T47D (cell line): ENCODE results near the gene ABCA6.
"Not testable (repeated sequence)": the region's sequence is repeated elsewhere in the genome, so short reads cannot be mapped to it uniquely, and the experiment has no call there.

Experiments used
- DNase-seq, 2 experiments: peaks; one replicate each; pipeline versions ENCODE4 v3.0.0 to v3.0.0-alpha.2; 2011 to 2012; ENCODE audit warnings: low read depth in 1 of 2, low spot score in 1 of 2
- JUND ChIP-seq: IDR thresholded peaks from 2 replicates; pipeline ENCODE4 v1.6.1; 2012; ENCODE audit warnings: low read depth
- in situ Hi-C: cut with HindIII; loops from 2 replicates; pipeline ENCODE4 v1.10.0; 2016; ENCODE audit warnings: low sequenced_read_pairs, low pct_unique_long_range_greater_than_20kb

Gene ABCA6, protein sequence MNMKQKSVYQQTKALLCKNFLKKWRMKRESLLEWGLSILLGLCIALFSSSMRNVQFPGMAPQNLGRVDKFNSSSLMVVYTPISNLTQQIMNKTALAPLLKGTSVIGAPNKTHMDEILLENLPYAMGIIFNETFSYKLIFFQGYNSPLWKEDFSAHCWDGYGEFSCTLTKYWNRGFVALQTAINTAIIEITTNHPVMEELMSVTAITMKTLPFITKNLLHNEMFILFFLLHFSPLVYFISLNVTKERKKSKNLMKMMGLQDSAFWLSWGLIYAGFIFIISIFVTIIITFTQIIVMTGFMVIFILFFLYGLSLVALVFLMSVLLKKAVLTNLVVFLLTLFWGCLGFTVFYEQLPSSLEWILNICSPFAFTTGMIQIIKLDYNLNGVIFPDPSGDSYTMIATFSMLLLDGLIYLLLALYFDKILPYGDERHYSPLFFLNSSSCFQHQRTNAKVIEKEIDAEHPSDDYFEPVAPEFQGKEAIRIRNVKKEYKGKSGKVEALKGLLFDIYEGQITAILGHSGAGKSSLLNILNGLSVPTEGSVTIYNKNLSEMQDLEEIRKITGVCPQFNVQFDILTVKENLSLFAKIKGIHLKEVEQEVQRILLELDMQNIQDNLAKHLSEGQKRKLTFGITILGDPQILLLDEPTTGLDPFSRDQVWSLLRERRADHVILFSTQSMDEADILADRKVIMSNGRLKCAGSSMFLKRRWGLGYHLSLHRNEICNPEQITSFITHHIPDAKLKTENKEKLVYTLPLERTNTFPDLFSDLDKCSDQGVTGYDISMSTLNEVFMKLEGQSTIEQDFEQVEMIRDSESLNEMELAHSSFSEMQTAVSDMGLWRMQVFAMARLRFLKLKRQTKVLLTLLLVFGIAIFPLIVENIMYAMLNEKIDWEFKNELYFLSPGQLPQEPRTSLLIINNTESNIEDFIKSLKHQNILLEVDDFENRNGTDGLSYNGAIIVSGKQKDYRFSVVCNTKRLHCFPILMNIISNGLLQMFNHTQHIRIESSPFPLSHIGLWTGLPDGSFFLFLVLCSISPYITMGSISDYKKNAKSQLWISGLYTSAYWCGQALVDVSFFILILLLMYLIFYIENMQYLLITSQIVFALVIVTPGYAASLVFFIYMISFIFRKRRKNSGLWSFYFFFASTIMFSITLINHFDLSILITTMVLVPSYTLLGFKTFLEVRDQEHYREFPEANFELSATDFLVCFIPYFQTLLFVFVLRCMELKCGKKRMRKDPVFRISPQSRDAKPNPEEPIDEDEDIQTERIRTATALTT (N-terminal part only)

DNA sequence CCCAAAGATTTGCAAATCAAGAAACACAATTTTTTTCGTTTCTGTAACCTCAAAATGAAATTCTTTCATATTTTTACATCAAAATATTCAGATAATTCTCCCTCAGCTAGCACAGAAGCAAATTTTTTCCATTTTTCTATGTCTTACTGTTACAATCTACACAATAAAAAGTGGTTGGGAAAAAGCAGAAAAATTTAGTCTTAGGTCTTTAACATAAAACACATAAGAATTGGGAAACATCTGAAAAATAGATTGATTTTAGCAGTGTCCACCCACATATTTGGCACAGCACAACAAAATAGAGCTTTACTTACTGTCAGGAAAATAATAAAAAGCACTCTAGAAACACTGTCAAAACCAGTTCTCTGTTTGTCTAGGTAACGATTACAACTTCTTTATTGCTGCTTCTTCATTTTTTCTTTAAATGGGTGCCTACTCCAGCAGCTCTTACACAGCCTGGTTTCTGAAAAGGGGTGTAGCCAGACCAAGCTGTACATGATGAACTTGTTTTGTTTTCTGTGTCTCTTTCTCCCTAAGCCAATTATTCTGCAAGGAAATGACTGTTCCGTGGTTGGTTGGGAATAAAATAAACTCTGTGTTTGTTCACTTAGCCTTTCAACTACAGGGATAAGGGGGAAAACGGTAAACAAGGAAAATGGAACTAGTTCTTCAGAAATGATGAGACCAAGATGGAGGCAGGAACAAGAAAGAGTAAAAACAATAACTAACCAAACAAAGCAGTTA, at the start of gene ABCA6:
TSS of gene ABCA6 (minus strand) at position 465 of the 744 bp plus-strand sequence. CDS start 1,192 bp downstream, outside the sequence.
- no peak for TF ChIP-seq JUND
- DNase-seq: peak in 1 of 2 experiments; percentile 8
- in situ Hi-C loops: no loop called here

DNA sequence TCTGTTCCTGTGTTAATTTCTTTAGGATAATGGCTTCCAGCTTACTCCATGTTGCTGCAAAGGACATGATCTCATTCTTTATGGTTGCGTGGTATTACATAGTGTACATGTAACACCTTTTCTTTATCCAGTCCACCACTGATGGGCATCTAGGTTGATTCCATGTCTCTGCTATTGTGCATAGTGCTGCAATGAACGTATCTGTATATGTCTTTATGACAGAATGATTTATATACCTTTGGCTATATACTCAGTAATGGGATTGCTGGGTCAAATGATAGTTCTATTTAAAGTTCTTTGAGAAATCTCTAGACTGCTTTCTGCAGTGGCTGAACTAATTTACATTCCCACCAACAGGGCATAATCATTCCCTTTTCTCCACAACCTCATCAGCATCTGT, 47.1 kb upstream of the ABCA6 start:
- in situ Hi-C loops: no loop called here
- DNase-seq: no peak
- no peak for TF ChIP-seq JUND

DNA sequence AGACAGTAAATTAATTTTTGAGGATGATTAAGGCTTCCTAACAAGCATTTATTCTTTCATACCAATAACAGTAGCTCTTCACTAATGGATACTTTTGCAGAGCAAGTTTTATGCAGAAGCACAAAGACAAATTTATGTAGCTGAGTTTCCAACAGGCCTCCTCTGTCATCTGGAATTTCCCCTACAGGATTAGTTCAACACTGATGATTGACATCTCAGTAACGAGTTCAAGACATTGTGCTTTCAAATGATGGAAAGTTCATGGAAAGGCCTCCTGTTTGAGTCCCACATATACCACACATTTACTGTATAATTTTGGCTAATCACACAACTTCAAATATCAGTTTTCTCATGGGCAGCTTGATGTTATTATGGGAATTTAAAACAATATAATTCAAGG, 46.4 kb upstream of the ABCA6 start:
- TF ChIP-seq JUND: no peak
- in situ Hi-C loops: no loop called here
- no peak for DNase-seq

DNA sequence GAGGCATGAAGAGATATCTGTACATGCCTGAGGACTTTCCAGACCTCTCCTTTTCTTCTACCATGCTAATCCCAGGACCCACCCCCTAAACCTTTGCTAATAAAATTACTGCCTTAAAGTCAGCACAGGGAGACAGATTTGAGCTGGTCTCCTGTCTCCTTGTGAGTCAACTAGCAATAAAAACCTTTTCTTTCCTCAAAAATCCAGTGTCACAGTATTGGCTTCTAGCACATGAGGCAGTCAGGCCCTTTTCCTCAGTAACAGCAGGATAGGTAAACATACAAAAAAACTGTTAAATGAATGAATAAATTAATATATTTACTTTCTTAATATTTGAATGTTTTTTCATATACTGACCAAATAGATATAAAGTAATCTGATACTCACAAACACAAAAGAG, 45.6 kb upstream of the ABCA6 start:
- in situ Hi-C loops: no loop called here
- no peak for TF ChIP-seq JUND
- DNase-seq: no peak

DNA sequence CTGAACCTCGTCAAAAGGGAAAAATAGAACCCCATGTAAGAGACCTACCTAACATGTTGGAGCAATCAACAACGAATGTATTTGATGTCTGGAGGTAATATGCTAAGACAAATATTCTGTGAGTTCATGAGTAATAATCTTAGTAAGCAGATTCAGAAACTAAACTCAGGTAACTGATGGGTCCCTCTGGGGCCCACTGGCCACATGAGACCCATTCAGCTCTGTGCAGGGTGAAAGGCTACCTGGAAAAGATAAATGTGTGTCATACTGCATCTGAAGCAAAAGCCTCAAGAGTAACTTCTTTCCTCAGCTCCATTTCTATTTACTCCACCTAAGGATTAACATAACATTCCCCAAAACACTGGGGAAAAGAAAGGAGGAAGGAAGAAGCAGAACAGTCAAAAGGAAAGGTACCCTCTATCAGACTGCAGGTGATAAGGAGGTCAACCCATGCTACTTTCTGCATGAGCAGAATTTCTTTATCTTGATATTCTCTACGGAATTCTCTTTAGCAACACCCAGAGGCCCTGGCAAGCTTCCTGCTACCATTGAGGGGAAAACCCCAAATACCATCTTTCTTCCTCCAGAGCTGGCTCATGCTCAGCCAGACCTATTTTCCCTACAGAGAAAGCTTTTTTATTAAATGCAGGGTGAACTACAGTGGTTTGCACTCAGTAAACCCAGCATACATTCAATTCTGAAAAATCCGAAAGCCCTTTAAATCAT, 37.7 kb upstream of the ABCA6 start:
- in situ Hi-C loops: no loop called here
- no peak for TF ChIP-seq JUND
- DNase-seq: no peak

DNA sequence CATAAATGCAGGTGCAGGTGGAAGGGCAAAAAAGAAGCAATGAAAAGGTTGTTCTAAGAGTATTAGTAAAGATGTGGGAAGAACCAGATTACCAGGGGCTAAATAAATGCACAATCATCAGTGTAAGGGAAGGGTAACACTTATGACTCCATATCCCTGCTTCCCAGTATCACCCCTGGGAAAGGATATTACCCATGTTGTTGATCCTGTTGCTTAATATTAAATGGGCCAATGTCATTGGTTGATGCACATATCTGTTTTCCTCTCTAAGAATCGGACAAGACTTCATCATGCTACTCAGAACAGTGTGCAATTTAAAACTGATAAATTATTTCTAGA, 34.7 kb upstream of the ABCA6 start:
- DNase-seq: no peak
- in situ Hi-C loops: no loop called here
- no peak for TF ChIP-seq JUND

DNA sequence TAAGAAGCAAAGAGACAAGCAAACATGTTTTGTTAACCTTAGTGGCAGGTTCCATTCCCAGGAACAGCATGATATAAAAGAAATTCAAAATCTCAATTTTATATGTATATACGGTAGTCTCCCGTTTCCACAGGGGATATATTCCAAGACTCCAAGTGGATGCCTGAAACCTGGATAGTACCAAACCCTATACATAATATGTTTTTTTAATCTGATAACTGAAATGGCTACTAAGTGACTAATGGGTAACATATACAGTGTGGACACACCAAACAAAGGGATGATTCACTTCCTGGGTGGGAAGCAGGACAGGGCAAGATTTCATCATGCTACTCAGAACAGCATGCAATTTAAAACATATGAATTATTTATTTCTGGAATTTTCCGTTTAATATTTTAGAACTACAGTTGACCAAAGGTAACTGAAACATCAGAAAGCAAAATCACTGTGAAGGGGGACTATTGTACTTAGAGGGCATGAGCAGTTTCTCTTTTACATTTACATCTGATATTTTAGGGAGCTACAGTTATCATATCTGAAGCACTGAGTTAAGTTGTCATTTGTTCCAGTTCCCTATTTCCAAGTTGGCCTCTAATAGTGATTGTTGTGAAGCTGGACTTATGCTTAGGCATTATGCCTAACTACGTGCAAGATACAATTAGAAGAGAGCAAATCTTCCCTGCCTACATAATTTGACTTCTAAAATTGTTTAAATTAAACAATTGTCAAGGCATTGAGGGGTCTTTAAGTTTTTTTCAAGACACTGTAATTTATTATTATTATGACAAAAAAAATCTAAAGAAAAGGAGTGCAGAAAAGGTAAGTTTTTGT, 34.1 kb upstream of the ABCA6 start:
- DNase-seq: no peak
- in situ Hi-C loops: no loop called here
- no peak for TF ChIP-seq JUND

DNA sequence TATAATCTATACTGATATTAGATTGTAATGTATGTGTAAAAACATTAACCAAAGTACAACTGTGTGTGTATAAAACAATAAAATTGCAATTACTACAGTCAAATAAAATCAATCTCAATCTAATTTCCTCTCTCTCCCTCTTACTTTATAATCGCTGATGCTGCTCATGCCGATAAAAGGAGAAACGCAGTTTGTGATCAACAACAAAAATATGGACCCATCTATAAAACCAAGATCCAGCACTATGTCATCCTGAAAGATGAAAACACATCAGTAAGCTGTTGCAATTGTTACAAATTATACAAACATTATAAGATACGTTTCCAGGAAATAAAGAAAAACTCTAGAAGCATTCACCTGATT, 33.5 kb upstream of the ABCA6 start:
- in situ Hi-C loops: no loop called here
- no peak for DNase-seq
- TF ChIP-seq JUND: no peak

DNA sequence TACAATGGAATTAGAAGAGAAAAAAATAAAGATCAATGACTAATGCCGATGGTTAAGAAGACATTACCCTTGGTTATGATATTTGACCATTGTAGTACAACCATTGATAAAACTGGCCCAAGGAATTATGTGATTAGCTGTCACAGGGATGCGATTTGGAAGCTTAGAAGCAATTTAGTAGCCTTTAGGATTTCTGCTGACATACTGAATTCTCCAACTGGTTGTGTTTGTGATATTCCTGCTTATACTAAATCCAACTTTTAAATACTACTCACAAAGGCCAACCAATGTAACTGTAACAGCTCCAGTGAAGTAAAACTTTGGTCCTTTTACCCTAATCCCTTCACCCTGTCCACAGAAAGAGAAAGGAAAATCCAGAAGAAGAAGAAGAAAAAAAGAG, 31.4 kb upstream of the ABCA6 start:
- TF ChIP-seq JUND: no peak
- no peak for DNase-seq
- in situ Hi-C loops: no loop called here

DNA sequence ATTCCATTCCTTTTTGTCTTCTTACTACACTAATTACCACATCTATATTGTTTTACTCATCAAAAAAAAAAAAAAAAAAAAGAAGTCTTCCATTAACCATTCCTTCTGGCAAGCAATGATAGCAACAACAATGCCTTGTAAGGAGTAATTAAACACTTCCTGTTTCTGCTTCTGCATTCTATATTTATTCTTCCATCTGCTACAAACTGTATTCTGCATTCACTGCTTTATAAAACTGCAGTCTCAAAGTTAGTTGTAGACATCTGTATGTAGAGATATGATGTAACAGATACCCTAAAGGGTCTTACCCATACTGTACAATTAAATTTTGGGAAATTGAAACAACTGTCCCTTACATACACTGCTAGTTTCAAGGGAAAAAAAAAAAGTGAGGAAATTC, 28.7 kb upstream of the ABCA6 start:
- in situ Hi-C loops: no loop called here
- no peak for DNase-seq
- TF ChIP-seq JUND: no peak

DNA sequence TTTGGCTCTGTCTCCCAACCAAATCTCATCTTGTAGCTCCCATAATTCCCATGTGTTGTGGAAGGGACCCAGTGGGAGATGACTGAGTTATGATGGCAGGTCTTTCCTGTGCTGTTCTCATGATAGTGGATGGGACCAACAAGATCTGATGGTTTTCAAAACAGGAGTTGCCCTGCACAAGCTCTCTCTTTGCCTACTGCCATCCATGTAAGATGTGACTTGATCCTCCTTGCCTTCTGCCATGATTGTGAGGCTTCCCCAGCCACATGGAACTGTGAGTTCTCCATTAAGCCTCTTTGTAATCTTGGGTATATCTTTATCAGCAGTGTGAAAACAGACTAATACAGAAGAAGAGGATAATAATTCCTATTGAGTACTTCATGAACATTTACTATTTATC, 26.9 kb upstream of the ABCA6 start:
- in situ Hi-C loops, DNase-seq: not testable (repeated sequence)
